Karpas-422 (cell line): ENCODE results near the gene LSM12. TPM values are rescaled to one million over a fixed set of nuclear protein-coding genes. Genes with fewer than 3 reads are reported as not detected.
A peak's percentile ranks its signal among the peaks of the same experiment; 100 is the strongest.
"Not testable (repeated sequence)": the region's sequence is repeated elsewhere in the genome, so short reads cannot be mapped to it uniquely, and the experiment has no call there.

ENCODE experiments used
- DNase-seq: peaks from one replicate; pipeline ENCODE4 v3.0.0-alpha.2; 2015
- H2AFZ ChIP-seq: fragments of 200-600 bp; sonication (generic); 2 replicates; pipeline ENCODE4 v1.6.1; 2014; ENCODE audit warnings: antibody characterized with exemption, low read length, mixed read lengths
- H3K27ac ChIP-seq: fragments of 200-600 bp; sonication (generic); 2 replicates; pipeline ENCODE4 v1.5.1; 2014; ENCODE audit warnings: mild to moderate bottlenecking, low read length, moderate library complexity
- H3K27me3 ChIP-seq: fragments of 200-600 bp; sonication (generic); 2 replicates; pipeline ENCODE4 v1.6.1; 2014; ENCODE audit warnings: low read length, mixed read lengths
- H3K36me3 ChIP-seq: fragments of 200-600 bp; sonication (generic); 2 replicates; pipeline ENCODE4 v1.6.1; 2014; ENCODE audit warnings: low read length, mixed read lengths; ENCODE audit not compliant: insufficient read depth
- H3K4me1 ChIP-seq: fragments of 200-600 bp; sonication (generic); 2 replicates; pipeline ENCODE4 v1.6.1; 2014; ENCODE audit warnings: mild to moderate bottlenecking, low read length, mixed read lengths
- H3K4me2 ChIP-seq: fragments of 200-600 bp; sonication (generic); 2 replicates; pipeline ENCODE4 v1.6.1; 2014; ENCODE audit warnings: low read length, low read depth, mild to moderate bottlenecking; ENCODE audit not compliant: poor library complexity, severe bottlenecking
- H3K4me3 ChIP-seq: fragments of 200-600 bp; sonication (generic); 2 replicates; pipeline ENCODE4 v1.5.1; 2014; ENCODE audit warnings: mild to moderate bottlenecking, antibody characterized with exemption, low read length, mixed read lengths
- H3K79me2 ChIP-seq: fragments of 200-600 bp; sonication (generic); 2 replicates; pipeline ENCODE4 v1.6.1; 2014; ENCODE audit warnings: mild to moderate bottlenecking, low read length, mixed read lengths
- H3K9ac ChIP-seq: fragments of 200-600 bp; sonication (generic); 2 replicates; pipeline ENCODE4 v1.6.0; 2014; ENCODE audit warnings: low read length
- H3K9me2 ChIP-seq: fragments of 200-600 bp; sonication (generic), shearing (Covaris generic); replicated peaks from 2 replicates; pipeline ENCODE4 v1.6.0; 2014; ENCODE audit warnings: mild to moderate bottlenecking, low read length, moderate library complexity; ENCODE audit not compliant: insufficient read depth
- H3K9me3 ChIP-seq: fragments of 300-700, 200-600 bp; sonication (generic); 2 replicates; pipeline ENCODE4 v1.6.1; 2014; ENCODE audit warnings: low read length, mixed read lengths
- H4K20me1 ChIP-seq: fragments of 200-600 bp; sonication (generic); 2 replicates; pipeline ENCODE4 v1.6.1; 2014; ENCODE audit warnings: mild to moderate bottlenecking, antibody characterized with exemption, low read length, low read depth; ENCODE audit not compliant: insufficient read depth
- total RNA-seq: library from RNA; depleted of rRNA; stranded (reverse); fragments of >200 nt; shearing (Covaris generic); gene quantifications from 2 replicates; pipeline ENCODE4 v1.2.3, GENCODE V29; 2014; ENCODE audit warnings: low replicate concordance

Gene LSM12
- total RNA-seq, 1 experiment from 2014 or later = 73.1 TPM

DNA sequence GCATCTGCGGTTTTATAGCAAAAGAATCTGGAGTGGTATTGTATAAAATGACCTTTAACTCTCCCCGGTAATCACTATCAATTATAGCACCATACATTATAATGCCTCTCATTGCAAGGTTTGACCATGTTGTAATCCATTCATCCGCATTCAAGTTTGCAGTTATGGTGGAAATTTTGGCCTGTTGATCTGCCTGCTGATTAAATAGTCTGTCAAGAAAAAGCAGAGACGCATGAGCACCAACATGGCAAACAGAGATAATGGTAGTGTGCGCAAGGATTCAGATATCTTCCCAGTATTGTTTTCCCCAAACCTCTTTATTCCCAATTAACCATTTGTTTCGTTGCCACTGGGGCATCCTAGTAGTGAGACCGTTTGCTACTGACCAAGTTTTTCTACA lies 45.2 kb downstream of the LSM12 start:
- not testable (repeated sequence) for H3K27ac ChIP-seq, H4K20me1 ChIP-seq, H3K9ac ChIP-seq, H3K4me1 ChIP-seq, H3K4me3 ChIP-seq, H3K4me2 ChIP-seq, H3K9me3 ChIP-seq, DNase-seq, H3K36me3 ChIP-seq, H3K9me2 ChIP-seq, H3K27me3 ChIP-seq, H2AFZ ChIP-seq, H3K79me2 ChIP-seq

DNA sequence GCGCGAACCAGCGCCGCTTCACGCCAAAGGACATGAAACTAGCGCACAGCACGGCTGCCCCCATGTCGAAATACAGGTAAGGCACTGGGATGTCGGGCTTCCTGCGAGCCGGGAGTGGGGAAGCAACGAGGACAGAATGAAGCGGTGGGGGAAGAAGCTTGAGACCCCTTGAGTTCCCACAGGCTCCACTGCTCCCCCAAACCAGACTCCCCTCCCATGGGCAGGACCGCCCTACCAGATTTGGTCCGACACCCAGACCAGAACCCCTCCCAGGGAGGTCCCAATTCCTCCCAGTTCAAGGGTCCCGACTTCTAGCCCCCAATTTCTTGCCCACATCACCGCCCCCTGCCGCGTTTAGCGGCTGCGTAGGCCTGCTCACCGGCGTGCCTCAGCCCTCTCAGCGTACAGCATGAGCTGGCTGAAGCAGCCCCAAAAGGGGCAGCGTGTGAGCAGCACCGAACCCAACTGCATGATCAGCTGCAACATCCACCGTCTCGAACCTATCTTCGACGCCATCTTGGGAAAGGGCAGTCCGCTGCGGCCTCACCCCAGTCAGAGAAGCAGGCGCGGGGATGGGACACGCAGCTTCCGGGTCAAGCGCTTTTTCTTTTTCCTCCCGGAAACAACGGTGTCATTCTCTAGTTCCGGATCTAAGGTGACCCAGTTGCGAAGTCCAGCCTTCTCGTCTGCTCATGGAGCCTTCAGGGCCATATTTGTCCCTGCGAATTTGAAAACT lies 51.9 kb downstream of the LSM12 start, which contains the start of gene TMEM101:
Gene TMEM101, minus strand, starts transcription at position 527 of the 736 bp plus-strand sequence. Its CDS starts 11 bp downstream, at position 516.
- no peaks in the 10 kb centered on the region for H3K36me3 ChIP-seq
- H2AFZ ChIP-seq = peak within 1 kb of the TSS; percentile 92
- no peaks in the 10 kb centered on the region for H4K20me1 ChIP-seq
- no peaks in the 10 kb centered on the region for H3K27me3 ChIP-seq
- peak; percentile 97 for DNase-seq
- peak within 1 kb of the TSS; percentile 96 for H3K4me3 ChIP-seq
- peaks cover 13% of the 10 kb centered on the region for H3K4me1 ChIP-seq
- H3K4me2 ChIP-seq = peak within 1 kb of the TSS; percentile 90
- H3K27ac ChIP-seq = peak within 1 kb of the TSS; percentile 38; the same call in 1 of the 2 replicates
- H3K79me2 ChIP-seq = peaks cover 12% of the 10 kb centered on the region
- H3K9me2 ChIP-seq = no peaks in the 10 kb centered on the region
- no peaks in the 10 kb centered on the region for H3K9me3 ChIP-seq
- H3K9ac ChIP-seq = peak within 1 kb of the TSS; percentile 92

DNA sequence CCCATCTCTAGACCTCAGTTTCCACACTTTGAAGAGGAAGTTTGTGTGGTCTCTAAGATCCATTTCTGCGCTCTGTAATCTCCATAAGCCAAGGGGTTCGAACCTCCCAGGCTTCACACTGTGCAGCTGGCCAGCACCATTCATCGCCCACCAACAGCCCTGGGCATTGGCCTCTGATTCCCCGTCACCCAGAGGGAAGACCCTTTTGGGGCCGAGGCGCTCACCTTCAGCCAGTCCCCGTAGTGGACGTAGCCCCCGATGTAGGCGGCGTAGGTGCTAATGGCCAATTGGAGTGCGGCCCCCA lies 52.4 kb downstream of the LSM12 start:
- Histone ChIP-seq H3K9me3 (no peaks in the 10 kb centered on the region), H2AFZ (peak overlapping the region; percentile 86; the same call in 1 of the 2 replicates), H3K4me3 (peak overlapping the region; percentile 96), H3K4me2 (peak overlapping the region; percentile 90), H3K9me2 (no peaks in the 10 kb centered on the region), H3K4me1 (peaks cover 18% of the 10 kb centered on the region), H3K36me3 (no peaks in the 10 kb centered on the region), H3K27ac (no peak overlapping the region), H3K9ac (peak overlapping the region; percentile 92), H4K20me1 (no peaks in the 10 kb centered on the region), H3K27me3 (no peaks in the 10 kb centered on the region), H3K79me2 (peaks cover 12% of the 10 kb centered on the region)
- no peak for DNase-seq

DNA sequence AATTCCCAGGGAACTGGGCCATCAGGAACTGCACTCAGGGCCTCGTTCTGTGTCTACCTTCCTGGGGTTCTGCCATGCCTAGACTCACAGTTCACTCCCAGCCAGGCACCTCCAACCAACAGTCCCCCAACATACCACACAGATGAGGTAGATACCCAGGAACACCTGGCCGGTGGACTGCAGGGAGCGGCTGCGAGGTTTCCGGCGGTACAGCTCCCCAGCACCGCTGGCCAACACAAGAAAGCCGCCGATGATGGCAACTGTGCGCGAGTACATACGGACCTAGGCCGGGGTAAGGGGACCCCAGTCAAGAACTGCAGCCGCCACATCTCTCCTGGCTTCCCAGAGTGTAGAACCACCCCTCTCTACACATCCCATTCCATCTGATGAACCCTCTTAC lies 53.6 kb downstream of the LSM12 start:
- Histone ChIP-seq H3K9ac (no peak overlapping the region), H3K36me3 (no peaks in the 10 kb centered on the region), H3K9me3 (no peaks in the 10 kb centered on the region), H3K27me3 (no peaks in the 10 kb centered on the region), H4K20me1 (no peaks in the 10 kb centered on the region), H3K4me1 (peaks cover 30% of the 10 kb centered on the region), H3K4me3 (no peak overlapping the region), H3K9me2 (no peaks in the 10 kb centered on the region), H3K79me2 (peaks cover 12% of the 10 kb centered on the region), H2AFZ (no peak overlapping the region), H3K27ac (no peak overlapping the region), H3K4me2 (no peak overlapping the region)
- DNase-seq = no peak

DNA sequence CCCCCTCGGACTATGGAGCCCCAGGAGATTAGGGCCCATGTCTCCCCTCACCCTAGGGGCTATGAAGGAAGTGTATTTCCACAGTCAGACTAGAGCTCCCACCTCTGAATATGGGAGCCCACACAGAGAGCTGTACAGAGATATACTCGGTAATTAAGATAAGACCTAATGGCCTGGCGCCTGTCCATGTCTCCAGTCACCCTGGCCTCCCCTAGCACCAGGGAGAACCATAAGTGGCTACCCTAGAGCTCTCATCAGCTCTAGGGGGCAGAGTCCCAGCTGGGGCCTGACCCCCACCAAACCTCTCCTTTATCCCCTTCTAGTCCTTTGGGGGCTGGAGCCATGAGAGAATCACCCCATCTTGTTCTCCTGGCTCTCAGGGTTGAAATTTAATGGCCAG lies 54.1 kb downstream of the LSM12 start:
- peaks cover 12% of the 10 kb centered on the region for H3K79me2 ChIP-seq
- no peak overlapping the region for H3K9ac ChIP-seq
- no peaks in the 10 kb centered on the region for H3K9me3 ChIP-seq
- no peak for DNase-seq
- no peak overlapping the region for H3K27ac ChIP-seq
- no peak overlapping the region for H2AFZ ChIP-seq
- H3K4me2 ChIP-seq = no peak overlapping the region
- H3K9me2 ChIP-seq = no peaks in the 10 kb centered on the region
- H3K4me1 ChIP-seq = peaks cover 35% of the 10 kb centered on the region
- H3K4me3 ChIP-seq = no peak overlapping the region
- H3K27me3 ChIP-seq = no peaks in the 10 kb centered on the region
- no peaks in the 10 kb centered on the region for H3K36me3 ChIP-seq
- no peaks in the 10 kb centered on the region for H4K20me1 ChIP-seq

DNA sequence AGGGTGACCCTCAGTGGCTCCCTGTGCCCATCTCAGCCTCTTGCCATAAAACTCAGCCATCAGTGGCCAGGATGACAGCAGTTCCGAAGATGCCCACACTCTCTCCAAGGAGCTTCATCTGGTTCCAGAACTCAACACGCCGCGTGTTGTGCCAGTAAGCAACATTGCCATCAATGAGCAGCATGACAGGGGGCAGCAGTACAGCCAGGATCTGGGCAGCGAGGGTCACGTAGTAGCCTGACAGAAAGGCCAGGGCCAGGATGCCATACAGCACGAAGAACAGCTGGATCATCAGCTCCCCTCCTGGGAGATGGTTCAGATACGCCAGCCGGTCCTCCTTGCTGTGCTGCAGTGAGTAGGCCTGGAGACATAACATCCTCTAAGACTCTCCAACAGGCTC lies 54.6 kb downstream of the LSM12 start:
- no peak overlapping the region for H3K4me2 ChIP-seq
- H3K36me3 ChIP-seq = no peaks in the 10 kb centered on the region
- no peaks in the 10 kb centered on the region for H3K9me2 ChIP-seq
- H2AFZ ChIP-seq = no peak overlapping the region
- H3K4me1 ChIP-seq = peaks cover 39% of the 10 kb centered on the region
- no peak overlapping the region for H3K9ac ChIP-seq
- no peaks in the 10 kb centered on the region for H3K9me3 ChIP-seq
- no peak overlapping the region for H3K4me3 ChIP-seq
- H3K27me3 ChIP-seq = no peaks in the 10 kb centered on the region
- H3K79me2 ChIP-seq = peaks cover 12% of the 10 kb centered on the region
- no peak for DNase-seq
- no peak overlapping the region for H3K27ac ChIP-seq
- H4K20me1 ChIP-seq = no peaks in the 10 kb centered on the region

DNA sequence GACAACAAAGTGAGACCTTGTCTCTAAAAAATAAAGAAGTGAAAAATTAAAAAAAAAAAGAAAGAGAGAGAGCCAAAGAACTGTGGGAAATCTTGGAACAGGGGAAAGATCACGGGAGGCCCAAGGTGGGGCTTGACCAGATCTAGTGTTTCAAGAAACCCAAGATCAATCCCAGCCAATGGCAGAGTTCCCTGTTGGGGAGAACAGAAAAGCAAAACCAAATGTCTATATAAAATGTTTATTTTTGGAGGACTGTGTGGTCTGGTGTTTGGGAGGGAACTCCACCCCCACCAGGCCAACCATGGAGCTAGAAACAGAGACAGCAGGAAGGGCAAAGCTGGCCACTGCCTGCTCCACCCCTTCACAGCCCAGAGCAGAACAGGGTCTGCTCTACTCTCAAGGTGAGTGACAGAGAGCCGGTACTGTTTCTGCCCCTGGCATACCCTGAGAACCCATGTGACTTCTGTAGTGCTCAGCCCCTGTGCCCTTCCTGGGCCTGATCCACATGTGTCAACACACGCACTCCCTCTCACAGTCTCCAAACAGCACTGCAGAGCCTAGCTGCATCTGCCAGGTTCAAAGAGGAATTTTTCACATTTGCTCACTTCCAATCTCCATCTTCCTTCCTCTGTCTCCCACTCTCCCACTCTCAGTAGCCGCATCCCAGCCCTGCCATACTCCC lies 55.4 kb downstream of the LSM12 start:
- Histone ChIP-seq H4K20me1 (no peaks in the 10 kb centered on the region), H3K27ac (no peak overlapping the region), H3K4me1 (peaks cover 42% of the 10 kb centered on the region), H3K36me3 (no peaks in the 10 kb centered on the region), H2AFZ (no peak overlapping the region), H3K4me3 (no peak overlapping the region), H3K4me2 (no peak overlapping the region), H3K79me2 (peaks cover 12% of the 10 kb centered on the region), H3K9ac (no peak overlapping the region), H3K9me2 (no peaks in the 10 kb centered on the region), H3K9me3 (no peaks in the 10 kb centered on the region), H3K27me3 (no peaks in the 10 kb centered on the region)
- no peak for DNase-seq

DNA sequence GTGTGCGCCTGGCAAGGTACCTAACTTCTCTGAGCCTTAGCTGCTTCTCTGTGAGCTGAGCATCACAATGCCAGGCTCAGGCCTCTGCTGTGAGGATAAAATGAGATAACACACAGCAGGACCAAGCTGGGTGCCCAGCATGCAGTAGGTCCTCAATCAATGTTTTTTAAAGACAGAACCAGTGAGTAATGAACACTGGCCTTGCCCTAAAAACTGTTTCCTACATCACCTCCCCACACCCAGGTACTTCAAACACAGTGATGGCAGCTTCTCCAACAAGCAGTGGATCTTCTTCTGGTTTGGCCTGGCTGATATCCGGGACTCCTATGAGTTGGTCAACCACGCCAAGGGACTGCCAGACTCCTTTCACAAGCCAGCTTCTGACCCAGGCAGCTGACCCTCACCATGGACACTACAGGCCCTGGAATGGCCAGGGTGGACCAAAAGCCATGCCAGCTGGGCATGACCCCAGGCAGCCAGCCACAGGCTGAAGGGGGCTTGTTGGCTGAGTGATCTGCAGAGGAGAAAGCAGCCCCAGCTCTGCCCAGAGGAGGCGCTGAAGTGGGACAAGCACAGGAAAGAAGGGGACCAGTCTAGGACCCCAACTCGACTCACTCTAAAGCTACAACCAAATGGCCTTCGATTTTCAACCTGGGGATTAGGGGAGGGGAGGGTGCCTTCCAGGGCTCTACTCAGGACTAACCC lies 58.1 kb downstream of the LSM12 start:
- H3K9me2 ChIP-seq = no peaks in the 10 kb centered on the region
- H2AFZ ChIP-seq = no peak overlapping the region
- H3K4me2 ChIP-seq = peak overlapping the region; percentile 88
- DNase-seq = peak; percentile 73
- peak overlapping the region; percentile 76 for H3K4me3 ChIP-seq
- H3K79me2 ChIP-seq = no peaks in the 10 kb centered on the region
- no peaks in the 10 kb centered on the region for H3K9me3 ChIP-seq
- H3K27me3 ChIP-seq = no peaks in the 10 kb centered on the region
- H3K36me3 ChIP-seq = no peaks in the 10 kb centered on the region
- H3K4me1 ChIP-seq = peaks cover 31% of the 10 kb centered on the region
- peak overlapping the region; percentile 75 for H3K9ac ChIP-seq
- no peaks in the 10 kb centered on the region for H4K20me1 ChIP-seq
- peak overlapping the region; percentile 50 for H3K27ac ChIP-seq
